Measurements from ENCODE around the gene SSX2IP. TPM values are rescaled to one million over a fixed set of nuclear protein-coding genes. Genes with fewer than 3 reads are reported as not detected.
A peak's percentile ranks its signal among the peaks of the same experiment; 100 is the strongest.

SSX2IP gene
- total and polyA plus RNA-seq, 9 of the 15 experiments (the other 6 are each of a cell fraction or from before 2014, with no cell fraction given) = 20.6 to 96.7 (median 61.7) TPM

DNA sequence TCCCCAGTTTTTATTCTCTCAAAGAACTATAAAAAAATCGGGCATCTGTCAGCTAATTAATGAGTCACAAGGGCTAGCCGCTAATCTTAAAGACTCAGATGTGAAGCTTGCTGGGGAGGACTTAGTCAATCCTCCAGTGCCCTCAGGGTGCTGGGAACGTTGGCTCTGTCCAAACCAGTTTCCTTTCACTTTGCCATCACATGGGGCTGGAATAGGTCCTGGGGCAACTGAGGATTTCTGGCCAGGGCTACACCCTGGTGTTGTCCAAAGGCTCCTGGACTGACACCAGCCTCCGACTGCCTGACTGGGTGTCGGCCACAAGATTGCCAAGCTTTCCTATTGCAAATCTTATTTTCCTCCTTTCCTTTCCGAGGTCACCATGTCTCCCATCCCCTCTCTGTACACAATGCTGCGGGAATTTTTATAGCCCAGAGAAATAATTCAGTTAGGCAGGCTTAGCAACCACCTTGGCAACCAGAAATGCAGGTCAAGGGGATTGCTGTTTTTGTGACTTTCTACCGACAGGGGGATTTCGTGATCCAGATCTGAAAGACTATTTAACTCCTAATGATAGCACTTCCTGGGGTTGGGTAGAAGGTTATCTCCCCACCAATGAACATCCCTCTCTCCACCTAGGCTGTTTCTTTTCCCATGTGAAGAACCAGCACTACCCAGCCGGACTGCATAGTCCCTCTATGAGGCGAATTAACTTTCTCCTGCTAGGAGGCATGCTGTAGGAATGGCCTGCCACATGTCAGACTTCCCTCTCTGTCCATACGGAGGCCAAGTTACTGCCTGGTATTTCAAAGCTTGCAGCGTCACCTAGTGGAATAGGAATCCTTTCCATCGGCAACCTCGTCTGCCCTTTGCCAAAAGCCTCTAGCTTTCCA lies 86.1 kb downstream of the SSX2IP start:
- H3K79me2 ChIP-seq (ENCODE audit: control insufficient read depth, insufficient read depth, low read length) = no peaks in the 10 kb centered on the region
- H3K27ac ChIP-seq (ENCODE audit: extremely low read depth, low read depth, low read length) = no peak overlapping the region; the same call in 2 of the 3 replicates
- peak overlapping the region; percentile 26 to 65; a peak in 1 of 4 replicates for H3K9ac ChIP-seq (ENCODE audit: insufficient read depth in 1 of 2, low read depth in 2 of 2, low read length in 2 of 2)
- H3K4me2 ChIP-seq (ENCODE audit: insufficient read depth, low read length) = peak overlapping the region; percentile 71
- DNase-seq (ENCODE audit: extremely low read depth in 1 of 4, low spot score in 3 of 4) (peak; percentile 32 to 80 (median 50)), ATAC-seq (peak; percentile 92), FAIRE-seq (peak; percentile 91)
- no TSS peak for BruUV-seq (replicated peaks)
- no peaks in the 10 kb centered on the region for H3K27me3 ChIP-seq (ENCODE audit: control insufficient read depth in 2 of 2, insufficient read depth in 2 of 2, low read length in 2 of 2)
- no peaks in the 10 kb centered on the region for H3K9me1 ChIP-seq (ENCODE audit: control insufficient read depth, insufficient read depth, low read length)
- H2AFZ ChIP-seq (ENCODE audit: low read depth, low read length) = peak overlapping the region; percentile 89
- H3K36me3 ChIP-seq (ENCODE audit: control insufficient read depth, insufficient read depth, low read length) = no peaks in the 10 kb centered on the region
- peaks cover 7 to 14% of the 10 kb centered on the region in 2 experiments for H3K4me1 ChIP-seq (replicated peaks in 1 of 2; ENCODE audit: control insufficient read depth in 2 of 2, insufficient read depth in 2 of 2, low read length in 2 of 2)
- ChIA-PET POLR2A (interaction anchor here (0.7 to 1.7 kb wide), 4 partner anchors 29 to 156 kb away, joined by 3 to 8 read pairs (median 4); partner anchors contain the start of gene CTBS), CTCF (ENCODE audit: low intra/inter-chr PET ratio) (interaction anchor here (0.6 to 1.9 kb wide), 5 partner anchors 16 to 699 kb away, joined by 3 to 7 read pairs (median 4); no protein-coding TSS in a partner anchor)
- peak overlapping the region; percentile 9; the same call in 1 of the 2 replicates for H3K4me3 ChIP-seq
- WGBS (ENCODE audit: insufficient coverage, low coverage, missing lambda C conversion rate) = 24% methylated on average over 15 of the region's 15 CpGs
- intact Hi-C loops (cut with micrococcal nuclease) (loop anchor here (1.0 to 5.0 kb wide), 8 partner anchors 62 to 699 kb away; partner anchors contain the start of genes GNG5, PRKACB and SPATA1), in situ Hi-C loops (cut with MboI) (loop anchor here (25.0 kb wide), 1 partner anchor 692 kb away; no protein-coding TSS in a partner anchor)
- H3K9me3 ChIP-seq (replicated peaks; ENCODE audit: control insufficient read depth, insufficient read depth, low read depth, low read length) = no peaks in the 10 kb centered on the region
- H4K20me1 ChIP-seq (replicated peaks; ENCODE audit: control insufficient read depth, insufficient read depth, low read length) = no peaks in the 10 kb centered on the region
- peak; percentile 16; the same call in 1 of the 2 replicates for TF ChIP-seq TCF3 (CRISPR knock-in tag; IDR thresholded peaks at IDR 0.05)
- peak; percentile 23; the same call in 1 of the 2 replicates for TF ChIP-seq MAFF (IDR thresholded peaks at IDR 0.05; ENCODE audit: low read length)
- TF ChIP-seq DIDO1 (tag; IDR thresholded peaks at IDR 0.05; ENCODE audit: low read depth) = no peak
- TF ChIP-seq ETV6 (IDR thresholded peaks at IDR 0.05; ENCODE audit: borderline replicate concordance in 1 of 2, low read depth in 2 of 2, low read length in 1 of 2) = no peak
- TF ChIP-seq ETV6 (CRISPR knock-in tag; IDR thresholded peaks at IDR 0.05; ENCODE audit: borderline replicate concordance) = no peak
- no peak for TF ChIP-seq PRPF4 (IDR thresholded peaks at IDR 0.05; ENCODE audit: insufficient read depth, low read depth, low read length, poor library complexity, severe bottlenecking)
- TF ChIP-seq, protein P1, sequence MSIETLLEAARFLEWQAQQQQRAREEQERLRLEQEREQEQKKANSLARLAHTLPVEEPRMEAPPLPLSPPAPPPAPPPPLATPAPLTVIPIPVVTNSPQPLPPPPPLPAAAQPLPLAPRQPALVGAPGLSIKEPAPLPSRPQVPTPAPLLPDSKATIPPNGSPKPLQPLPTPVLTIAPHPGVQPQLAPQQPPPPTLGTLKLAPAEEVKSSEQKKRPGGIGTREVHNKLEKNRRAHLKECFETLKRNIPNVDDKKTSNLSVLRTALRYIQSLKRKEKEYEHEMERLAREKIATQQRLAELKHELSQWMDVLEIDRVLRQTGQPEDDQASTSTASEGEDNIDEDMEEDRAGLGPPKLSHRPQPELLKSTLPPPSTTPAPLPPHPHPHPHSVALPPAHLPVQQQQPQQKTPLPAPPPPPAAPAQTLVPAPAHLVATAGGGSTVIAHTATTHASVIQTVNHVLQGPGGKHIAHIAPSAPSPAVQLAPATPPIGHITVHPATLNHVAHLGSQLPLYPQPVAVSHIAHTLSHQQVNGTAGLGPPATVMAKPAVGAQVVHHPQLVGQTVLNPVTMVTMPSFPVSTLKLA (conservative IDR thresholded peaks at IDR 0.05) = peak; percentile 51 to 69; a peak in 3 of 4 replicates
- peak; percentile 39; the same call in 1 of the 2 replicates for TF ChIP-seq ZNF766 (CRISPR knock-in tag; conservative IDR thresholded peaks at IDR 0.05)
- 0 out of 2 replicates have a peak, but pooled peaks have one; percentile 14 for TF ChIP-seq ETV1 (tag; conservative IDR thresholded peaks at IDR 0.05; ENCODE audit: low read depth)
- 0 out of 2 replicates have a peak, but pooled peaks have one; percentile 18 for TF ChIP-seq NFIC (IDR thresholded peaks at IDR 0.05)
- 0 out of 2 replicates have a peak, but pooled peaks have one; percentile 41 for TF ChIP-seq RNF2 (IDR thresholded peaks at IDR 0.05)
- TF ChIP-seq ELF1 (tag; IDR thresholded peaks at IDR 0.05) = peak; percentile 46
- peak in 1 of 2 experiments; percentile 44; a peak in 1 of 4 replicates for TF ChIP-seq MAZ (CRISPR knock-in tag; conservative IDR thresholded peaks at IDR 0.05 in 1 of 2, IDR thresholded peaks at IDR 0.05 in 1 of 2)
- TF ChIP-seq PHF8 (IDR thresholded peaks at IDR 0.05; ENCODE audit: borderline replicate concordance, low read length) = no peak
- peak; percentile 77 for TF ChIP-seq RFX1 (IDR thresholded peaks at IDR 0.05)
- TF ChIP-seq E2F6 (IDR thresholded peaks at IDR 0.05; ENCODE audit: borderline replicate concordance in 1 of 2, extremely low read depth in 1 of 2, insufficient read depth in 1 of 2, insufficient read length in 1 of 2, low read depth in 1 of 2, low read length in 1 of 2, poor library complexity in 1 of 2, severe bottlenecking in 1 of 2) = peak; percentile 62 to 85
- TF ChIP-seq CC2D1A (IDR thresholded peaks at IDR 0.05) = peak; percentile 76; the same call in 1 of the 2 replicates

Data from K562 (cell line).